ENCODE results near the gene DDIT3.
"Not testable (repeated sequence)": the region's sequence is repeated elsewhere in the genome, so short reads cannot be mapped to it uniquely, and the experiment has no call there.

DNA sequence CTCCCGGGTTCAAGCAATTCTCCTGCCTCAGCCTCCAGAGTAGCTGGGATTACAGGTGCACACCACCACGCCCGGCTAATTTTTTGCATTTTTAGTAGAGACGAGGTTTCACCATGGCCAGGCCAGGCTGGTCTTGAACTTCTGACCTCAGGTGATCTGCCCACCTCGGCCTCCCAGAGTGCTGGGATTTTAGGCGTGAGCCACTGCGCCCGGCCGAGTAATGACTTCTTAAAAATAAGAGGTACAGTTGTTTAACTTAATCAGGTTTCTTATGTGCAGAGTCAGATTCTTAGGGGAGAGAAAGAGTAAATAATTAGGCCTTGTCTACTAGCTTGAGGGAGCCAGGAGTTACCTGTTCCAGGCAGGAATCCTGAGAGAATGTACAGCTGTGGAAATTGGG, 6.1 kb downstream of the DDIT3 start:
- TF ChIP-seq, protein P1, sequence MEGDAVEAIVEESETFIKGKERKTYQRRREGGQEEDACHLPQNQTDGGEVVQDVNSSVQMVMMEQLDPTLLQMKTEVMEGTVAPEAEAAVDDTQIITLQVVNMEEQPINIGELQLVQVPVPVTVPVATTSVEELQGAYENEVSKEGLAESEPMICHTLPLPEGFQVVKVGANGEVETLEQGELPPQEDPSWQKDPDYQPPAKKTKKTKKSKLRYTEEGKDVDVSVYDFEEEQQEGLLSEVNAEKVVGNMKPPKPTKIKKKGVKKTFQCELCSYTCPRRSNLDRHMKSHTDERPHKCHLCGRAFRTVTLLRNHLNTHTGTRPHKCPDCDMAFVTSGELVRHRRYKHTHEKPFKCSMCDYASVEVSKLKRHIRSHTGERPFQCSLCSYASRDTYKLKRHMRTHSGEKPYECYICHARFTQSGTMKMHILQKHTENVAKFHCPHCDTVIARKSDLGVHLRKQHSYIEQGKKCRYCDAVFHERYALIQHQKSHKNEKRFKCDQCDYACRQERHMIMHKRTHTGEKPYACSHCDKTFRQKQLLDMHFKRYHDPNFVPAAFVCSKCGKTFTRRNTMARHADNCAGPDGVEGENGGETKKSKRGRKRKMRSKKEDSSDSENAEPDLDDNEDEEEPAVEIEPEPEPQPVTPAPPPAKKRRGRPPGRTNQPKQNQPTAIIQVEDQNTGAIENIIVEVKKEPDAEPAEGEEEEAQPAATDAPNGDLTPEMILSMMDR (IDR thresholded peaks at IDR 0.05; ENCODE audit: low read depth, low read length, poor library complexity, severe bottlenecking) = not testable (repeated sequence)
- TF ChIP-seq EZH2phosphoT487 (IDR thresholded peaks at IDR 0.05; ENCODE audit: borderline replicate concordance, low read length) = not testable (repeated sequence)

All from DOHH2 (cell line).